OCI-LY7 (cell line): ENCODE results near the gene FGFBP2. TPM values are rescaled to one million over a fixed set of nuclear protein-coding genes. Genes with fewer than 3 reads are reported as not detected.

Source experiments
- BruUV-seq: library from RNA; stranded (reverse); fragments of 400-500 nt; replicated peaks from 2 replicates; lab custom pipeline; 2021; lab: Mats Ljungman, UMichigan
- CTCF ChIA-PET: fragments of 300-600 bp; sonication (Branson Sonifier 250); formaldehyde crosslinking; loops from one replicate; lab custom pipeline; 2022; ENCODE audit warnings: antibody characterized with exemption; ENCODE audit not compliant: unreplicated experiment; lab: Charles Lee
- POLR2A ChIA-PET: fragments of 300-600 bp; sonication (Branson Sonifier 250); formaldehyde crosslinking; loops from one replicate; lab custom pipeline; 2022; ENCODE audit warnings: antibody characterized with exemption; lab: Charles Lee
- DNase-seq: peaks from one replicate; pipeline ENCODE4 v3.0.0-alpha.2; 2015; ENCODE audit warnings: low spot score
- H2AFZ ChIP-seq: fragments of 200-600 bp; sonication (generic), shearing (Covaris generic); 2 replicates; pipeline ENCODE4 v1.6.1; 2014; ENCODE audit warnings: mild to moderate bottlenecking, antibody characterized with exemption, low read length, moderate library complexity
- H3K27ac ChIP-seq: fragments of 200-600 bp; sonication (generic); 2 replicates; pipeline ENCODE4 v1.5.1; 2014; ENCODE audit warnings: mixed run types, low read depth, mild to moderate bottlenecking, moderate library complexity, low read length, inconsistent platforms; ENCODE audit not compliant: poor library complexity, severe bottlenecking
- H3K36me3 ChIP-seq: fragments of 200-600 bp; sonication (generic); 2 replicates; pipeline ENCODE4 v1.6.1; 2014; ENCODE audit warnings: mild to moderate bottlenecking, antibody characterized with exemption, low read length, moderate library complexity, mixed read lengths; ENCODE audit not compliant: insufficient read depth
- H3K4me1 ChIP-seq: fragments of 200-600 bp; sonication (generic); 2 replicates; pipeline ENCODE4 v1.5.1; 2014; ENCODE audit warnings: mild to moderate bottlenecking, low read length; ENCODE audit not compliant: insufficient read depth, poor library complexity, severe bottlenecking
- H3K4me2 ChIP-seq: fragments of 200-600 bp; sonication (generic); 2 replicates; pipeline ENCODE4 v1.6.1; 2014; ENCODE audit warnings: mild to moderate bottlenecking, low read length
- H3K4me3 ChIP-seq: fragments of 200-600 bp; sonication (generic); 2 replicates; pipeline ENCODE4 v1.5.1; 2014; ENCODE audit warnings: mild to moderate bottlenecking, low read depth, low read length; ENCODE audit not compliant: poor library complexity, severe bottlenecking
- H3K79me2 ChIP-seq: fragments of 200-600 bp; sonication (generic); 2 replicates; pipeline ENCODE4 v1.6.1; 2016; ENCODE audit warnings: low read depth, mild to moderate bottlenecking, low read length, moderate library complexity, mixed read lengths; ENCODE audit not compliant: insufficient read depth
- H3K9me2 ChIP-seq: fragments of 200-600 bp; sonication (generic); 2 replicates; pipeline ENCODE4 v1.6.1; 2016; ENCODE audit warnings: mild to moderate bottlenecking, low read length, mixed read lengths; ENCODE audit not compliant: insufficient read depth
- H3K9me3 ChIP-seq: fragments of 200-600 bp; sonication (generic); 2 replicates; pipeline ENCODE4 v1.6.1; 2014; ENCODE audit warnings: mild to moderate bottlenecking, mixed run types, low read length, mixed read lengths
- H4K20me1 ChIP-seq: fragments of 200-600 bp; sonication (generic); 2 replicates; pipeline ENCODE4 v1.6.1; 2014; ENCODE audit warnings: mild to moderate bottlenecking, antibody characterized with exemption, low read length, moderate library complexity, mixed read lengths; ENCODE audit not compliant: insufficient read depth
- EZH2phosphoT487 ChIP-seq: fragments of 200-600 bp; sonication (generic); IDR thresholded peaks from 2 replicates; pipeline ENCODE4 v1.6.1; 2018; ENCODE audit warnings: low read depth, borderline replicate concordance, mild to moderate bottlenecking, mixed run types, antibody characterized with exemption, low read length, moderate library complexity, mixed read lengths
- intact Hi-C: fragments of 100-400 bp; cut with micrococcal nuclease; formaldehyde crosslinking; loops from one replicate; pipeline ENCODE4 v1.10.0; 2022; ENCODE audit not compliant: unreplicated experiment
- total RNA-seq, 2 experiments: library from RNA; depleted of rRNA in 1 of 2; stranded (reverse); fragments of >200 nt in 1 of 2; shearing (Covaris generic) in 1 of 2; gene quantifications; 2 replicates each; pipeline ENCODE4 v1.2.3, GENCODE V29; 2014 to 2022
- TF ChIP-seq, protein P1 (sequence below): fragments of 200-600 bp; sonication (generic); conservative IDR thresholded peaks from 2 replicates; pipeline ENCODE4 v1.5.1; 2014; ENCODE audit warnings: mild to moderate bottlenecking, antibody characterized with exemption, low read length, moderate library complexity, mixed read lengths

Gene FGFBP2
- total RNA-seq, 2 experiments from 2014 or later, result not detected

DNA sequence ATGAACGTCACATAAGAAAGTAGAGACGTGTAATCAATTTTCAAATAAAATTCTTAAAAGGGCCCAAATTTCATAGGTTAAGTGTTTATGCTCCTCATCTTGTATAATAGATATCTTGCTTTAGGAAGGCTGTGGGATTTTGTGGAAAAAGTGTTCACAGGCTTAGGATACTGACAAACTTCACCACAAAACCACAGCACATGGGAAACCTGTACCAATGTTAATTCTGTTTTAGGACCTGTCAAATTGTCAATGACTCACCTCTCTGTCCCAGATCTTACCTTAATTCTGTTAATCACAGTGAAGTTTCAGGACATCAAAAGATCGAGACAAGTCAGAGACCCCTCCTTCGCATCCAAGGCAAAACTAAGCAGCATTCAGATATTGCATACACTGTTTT lies 48.7 kb downstream of the FGFBP2 start:
- no peak for DNase-seq
- Histone ChIP-seq H3K4me2 (no peak overlapping the region), H3K79me2 (no peaks in the 10 kb centered on the region), H3K36me3 (no peaks in the 10 kb centered on the region), H3K4me1 (no peaks in the 10 kb centered on the region), H3K4me3 (no peak overlapping the region), H3K27ac (no peak overlapping the region), H2AFZ (no peak overlapping the region), H3K9me2 (no peaks in the 10 kb centered on the region), H4K20me1 (no peaks in the 10 kb centered on the region), H3K9me3 (no peaks in the 10 kb centered on the region)
- CTCF ChIA-PET, result no interaction called here
- POLR2A ChIA-PET, result no interaction called here
- TF ChIP-seq, protein P1, sequence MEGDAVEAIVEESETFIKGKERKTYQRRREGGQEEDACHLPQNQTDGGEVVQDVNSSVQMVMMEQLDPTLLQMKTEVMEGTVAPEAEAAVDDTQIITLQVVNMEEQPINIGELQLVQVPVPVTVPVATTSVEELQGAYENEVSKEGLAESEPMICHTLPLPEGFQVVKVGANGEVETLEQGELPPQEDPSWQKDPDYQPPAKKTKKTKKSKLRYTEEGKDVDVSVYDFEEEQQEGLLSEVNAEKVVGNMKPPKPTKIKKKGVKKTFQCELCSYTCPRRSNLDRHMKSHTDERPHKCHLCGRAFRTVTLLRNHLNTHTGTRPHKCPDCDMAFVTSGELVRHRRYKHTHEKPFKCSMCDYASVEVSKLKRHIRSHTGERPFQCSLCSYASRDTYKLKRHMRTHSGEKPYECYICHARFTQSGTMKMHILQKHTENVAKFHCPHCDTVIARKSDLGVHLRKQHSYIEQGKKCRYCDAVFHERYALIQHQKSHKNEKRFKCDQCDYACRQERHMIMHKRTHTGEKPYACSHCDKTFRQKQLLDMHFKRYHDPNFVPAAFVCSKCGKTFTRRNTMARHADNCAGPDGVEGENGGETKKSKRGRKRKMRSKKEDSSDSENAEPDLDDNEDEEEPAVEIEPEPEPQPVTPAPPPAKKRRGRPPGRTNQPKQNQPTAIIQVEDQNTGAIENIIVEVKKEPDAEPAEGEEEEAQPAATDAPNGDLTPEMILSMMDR, result no peak
- no peak for TF ChIP-seq EZH2phosphoT487
- intact Hi-C loops, result no loop called here
- BruUV-seq, result no TSS peak

DNA sequence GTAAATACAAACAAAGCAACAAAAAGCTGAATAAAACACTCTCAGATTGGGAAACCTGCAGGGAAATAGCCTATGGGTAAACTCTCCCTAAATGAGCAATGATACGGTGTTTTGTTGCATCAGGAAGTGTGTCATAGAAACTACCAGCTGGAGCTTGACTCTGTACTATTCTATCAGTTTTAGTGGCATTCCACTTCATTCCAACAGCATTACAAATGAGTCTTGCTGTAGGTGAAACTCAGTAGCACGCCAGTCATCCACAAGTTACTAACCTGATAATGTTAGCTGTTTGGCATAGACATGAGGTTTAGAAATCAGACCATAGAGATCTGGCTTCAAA lies 49.4 kb downstream of the FGFBP2 start:
- Histone ChIP-seq H3K4me1 (no peaks in the 10 kb centered on the region), H3K36me3 (no peaks in the 10 kb centered on the region), H3K9me2 (no peaks in the 10 kb centered on the region), H3K4me3 (no peak overlapping the region), H2AFZ (no peak overlapping the region), H4K20me1 (no peaks in the 10 kb centered on the region), H3K79me2 (no peaks in the 10 kb centered on the region), H3K27ac (no peak overlapping the region), H3K9me3 (no peaks in the 10 kb centered on the region), H3K4me2 (no peak overlapping the region)
- ChIA-PET CTCF (no interaction called here), POLR2A (no interaction called here)
- DNase-seq, result no peak
- intact Hi-C loops, result no loop called here
- TF ChIP-seq, protein P1, result no peak
- no peak for TF ChIP-seq EZH2phosphoT487
- BruUV-seq, result no TSS peak

DNA sequence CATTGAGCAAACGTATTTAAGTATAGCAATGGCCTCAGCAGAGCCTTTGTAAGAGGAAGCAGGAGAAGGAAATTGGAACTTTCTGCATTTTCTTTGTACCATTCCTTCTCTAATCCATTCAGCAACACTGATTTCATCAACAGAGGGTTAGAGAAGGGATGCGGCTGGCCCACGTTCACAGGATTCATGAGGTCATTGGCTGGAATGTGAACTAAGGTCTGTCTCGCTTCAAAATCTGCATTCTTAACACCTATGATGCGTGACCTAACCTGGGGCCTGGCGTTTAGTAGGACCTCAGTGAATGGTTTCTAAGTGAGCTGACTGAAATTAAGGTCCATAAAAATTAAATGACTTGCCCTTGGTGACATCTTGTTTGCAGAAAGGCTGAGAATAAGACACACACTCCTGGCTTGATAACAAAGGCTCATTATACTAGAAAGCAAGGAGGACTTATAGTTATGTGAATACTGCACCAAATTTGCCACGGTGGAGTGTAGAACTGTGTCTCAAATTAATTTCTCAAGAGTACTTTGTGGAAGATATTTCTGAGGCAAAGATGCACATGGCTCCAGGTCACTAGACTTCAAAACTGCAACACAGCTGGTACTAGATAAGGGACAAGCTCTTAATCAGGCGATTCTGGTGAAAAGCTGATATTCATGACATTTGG lies 49.9 kb downstream of the FGFBP2 start:
- intact Hi-C loops, result no loop called here

More for the DNA sequence above, 49.9 kb downstream of the FGFBP2 start:
- Histone ChIP-seq H3K9me2 (no peaks in the 10 kb centered on the region), H3K4me3 (no peak overlapping the region), H3K9me3 (no peaks in the 10 kb centered on the region), H3K4me2 (no peak overlapping the region), H3K4me1 (no peaks in the 10 kb centered on the region), H2AFZ (no peak overlapping the region), H3K27ac (no peak overlapping the region), H3K79me2 (no peaks in the 10 kb centered on the region), H4K20me1 (no peaks in the 10 kb centered on the region), H3K36me3 (no peaks in the 10 kb centered on the region)
- ChIA-PET CTCF (no interaction called here), POLR2A (no interaction called here)
- DNase-seq, result no peak
- no TSS peak for BruUV-seq
- no peak for TF ChIP-seq EZH2phosphoT487
- TF ChIP-seq, protein P1, result no peak
